NCI-H146 (cell line): ENCODE measurements around the gene HSDL2.
"Not testable (repeated sequence)": the region's sequence is repeated elsewhere in the genome, so short reads cannot be mapped to it uniquely, and the experiment has no call there.

Experiments
- DNase-seq: peaks from one replicate; lab custom pipeline; 2025; lab: John Stamatoyannopoulos, UW

The HSDL2 gene

GRCh38 chr9:112366591-112366990 lies 13.3 kb upstream of the HSDL2 start:
- DNase-seq, result no peak

GRCh38 chr9:112367465-112367864 lies 12.4 kb upstream of the HSDL2 start:
- no peak for DNase-seq

- no peak for DNase-seq
Observed at GRCh38 chr9:112369817-112370216, 10.1 kb upstream of the HSDL2 start.

GRCh38 chr9:112371060-112371459 lies 8.8 kb upstream of the HSDL2 start:
- DNase-seq, result no peak

- DNase-seq, result not testable (repeated sequence)
Observed at GRCh38 chr9:112373666-112374065, 6.2 kb upstream of the HSDL2 start.

GRCh38 chr9:112374232-112374631 lies 5.7 kb upstream of the HSDL2 start:
- DNase-seq, result not testable (repeated sequence)

- DNase-seq, result no peak
Observed at GRCh38 chr9:112375361-112375760, 4.5 kb upstream of the HSDL2 start.

GRCh38 chr9:112377087-112377486 lies 2.8 kb upstream of the HSDL2 start:
- DNase-seq, result no peak

- no peak for DNase-seq
Observed at GRCh38 chr9:112377684-112378327, 2.1 kb upstream of the HSDL2 start.

- peak; percentile 16 for DNase-seq
Observed at GRCh38 chr9:112378328-112379176, 1.4 kb upstream of the HSDL2 start.

GRCh38 chr9:112379177-112380101 lies 469 bp upstream of the HSDL2 start:
- DNase-seq, result peak; percentile 96

GRCh38 chr9:112380825-112381221 lies 915 bp downstream of the HSDL2 start:
- DNase-seq, result no peak

GRCh38 chr9:112382066-112382465 lies 2.2 kb downstream of the HSDL2 start:
- no peak for DNase-seq

- no peak for DNase-seq
Observed at GRCh38 chr9:112382501-112383364, 2.8 kb downstream of the HSDL2 start.

- DNase-seq, result no peak
Observed at GRCh38 chr9:112384219-112384618, 4.3 kb downstream of the HSDL2 start.

- no peak for DNase-seq
Observed at GRCh38 chr9:112384690-112385089, 4.8 kb downstream of the HSDL2 start.

- no peak for DNase-seq
Observed at GRCh38 chr9:112387115-112387514, 7.2 kb downstream of the HSDL2 start.

- DNase-seq, result not testable (repeated sequence)
Observed at GRCh38 chr9:112389897-112390296, 10.0 kb downstream of the HSDL2 start.

- DNase-seq, result not testable (repeated sequence)
Observed at GRCh38 chr9:112391936-112392560, 12.1 kb downstream of the HSDL2 start.

- DNase-seq, result not testable (repeated sequence)
Observed at GRCh38 chr9:112393146-112393545, 13.2 kb downstream of the HSDL2 start.

- no peak for DNase-seq
Observed at GRCh38 chr9:112396416-112396815, 16.5 kb downstream of the HSDL2 start.
